Erythroblast (primary cell): ENCODE results near the gene DSN1.
"Not testable (repeated sequence)": the region's sequence is repeated elsewhere in the genome, so short reads cannot be mapped to it uniquely, and the experiment has no call there.

Experiments
- DNase-seq, 2 experiments: peaks; one replicate each; lab custom pipeline; 2025; lab: John Stamatoyannopoulos, UW
- GATA1 ChIP-seq: IDR thresholded peaks from 2 replicates; pipeline ENCODE4 v1.6.1; 2011; ENCODE audit warnings: low read depth, mild to moderate bottlenecking, control low read depth, low read length, moderate library complexity
- POLR2A ChIP-seq: IDR thresholded peaks from 2 replicates; pipeline ENCODE4 v1.6.1; 2011; ENCODE audit warnings: mild to moderate bottlenecking, low read length

Gene DSN1

DNA sequence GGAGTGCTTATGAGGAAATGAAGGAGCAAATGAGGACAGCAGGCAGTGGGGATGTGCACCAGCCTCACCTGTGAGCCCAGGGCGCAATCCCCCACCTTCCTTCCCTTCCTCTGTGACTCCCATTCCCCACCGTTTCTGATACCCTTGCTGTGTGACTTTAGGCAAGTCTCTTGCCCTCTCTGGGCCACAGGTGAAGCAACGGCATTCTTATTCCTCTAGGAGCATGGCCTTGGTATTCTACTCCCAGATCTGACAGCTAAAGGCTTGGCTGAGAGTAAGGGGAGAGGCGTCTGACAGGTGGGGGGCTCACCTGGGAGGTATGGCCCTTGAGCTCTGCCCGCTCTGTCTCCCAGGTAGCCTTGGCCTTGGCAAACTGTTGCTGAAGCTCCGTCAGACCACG lies 30.9 kb upstream of the DSN1 start:
- DNase-seq, result no peak
- TF ChIP-seq GATA1 (no peak), POLR2A (no peak)

GRCh38 chr20:36802326-36803222 lies 29.0 kb upstream of the DSN1 start:
- DNase-seq, result no peak
- TF ChIP-seq GATA1, result no peak
- TF ChIP-seq POLR2A, result no peak

DNA sequence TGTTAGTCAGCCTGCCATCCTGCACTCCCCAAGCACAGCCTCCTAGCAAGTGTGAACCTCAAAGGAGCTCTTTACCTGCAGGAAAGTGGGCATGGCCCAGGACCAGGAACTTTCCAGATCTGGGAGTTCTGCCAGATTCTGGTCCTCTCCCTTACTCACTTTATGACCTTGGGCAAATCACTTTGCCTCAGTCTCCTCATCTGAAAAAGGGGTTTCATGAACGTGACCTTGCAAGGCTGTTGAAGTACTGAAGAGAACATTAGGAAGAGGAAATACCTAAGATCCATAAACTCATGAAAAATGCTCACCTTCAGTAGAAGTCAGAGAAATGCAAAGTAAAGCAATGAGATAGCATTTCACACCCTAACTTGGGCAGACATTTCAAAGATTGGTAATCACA lies 26.8 kb upstream of the DSN1 start:
- no peak for DNase-seq
- TF ChIP-seq GATA1, result no peak
- TF ChIP-seq POLR2A, result no peak

DNA sequence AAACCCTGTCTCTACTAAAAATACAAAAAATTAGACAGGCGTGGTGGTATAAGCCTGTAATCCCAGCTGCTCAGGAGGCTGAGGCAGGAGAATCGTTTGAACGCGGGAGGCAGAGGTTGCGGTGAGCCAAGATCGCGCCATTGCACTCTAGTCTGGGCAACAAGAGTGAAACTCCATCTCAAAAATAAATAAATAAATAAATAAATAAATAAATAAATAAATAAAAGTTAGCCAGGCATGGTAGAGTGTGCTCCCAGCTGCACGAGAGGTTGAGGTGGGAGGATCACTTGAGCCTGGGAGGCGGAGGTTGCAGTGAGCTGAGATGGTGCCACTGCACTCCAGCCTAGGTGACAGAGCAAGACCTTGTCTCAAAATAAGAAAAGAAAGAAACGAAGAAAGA lies 25.8 kb upstream of the DSN1 start:
- DNase-seq, result not testable (repeated sequence)

- TF ChIP-seq POLR2A (no peak), GATA1 (no peak)
Measured at GRCh38 chr20:36796875-36797274, 23.3 kb upstream of the DSN1 start.

DNA sequence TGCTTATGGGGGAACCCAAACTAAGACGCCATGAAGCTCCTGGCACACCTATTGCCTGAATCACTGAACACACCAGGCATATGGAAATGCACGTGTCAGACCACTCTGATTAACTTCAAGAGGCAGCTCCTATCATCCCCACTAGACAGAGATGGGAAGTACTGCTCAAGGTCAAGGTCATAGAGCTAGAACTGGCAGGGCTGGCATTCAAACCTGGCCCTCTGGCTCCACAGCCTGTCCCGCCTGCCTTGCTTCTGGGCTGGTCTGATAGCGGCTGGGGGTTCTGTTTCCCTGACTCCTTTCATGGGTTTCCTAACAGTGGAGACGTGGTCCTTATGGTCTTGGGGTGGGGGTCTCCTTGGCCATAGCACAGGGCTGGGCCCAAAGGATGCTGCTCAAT lies 22.6 kb upstream of the DSN1 start:
- no peak for TF ChIP-seq GATA1
- no peak for TF ChIP-seq POLR2A
- no peak for DNase-seq

More at GRCh38 chr20:36796875-36797274, 23.3 kb upstream of the DSN1 start:
- no peak for DNase-seq

- DNase-seq, result no peak
- TF ChIP-seq GATA1, result no peak
- no peak for TF ChIP-seq POLR2A
Measured at GRCh38 chr20:36795691-36796090, 22.1 kb upstream of the DSN1 start.

GRCh38 chr20:36794116-36794474 lies 20.5 kb upstream of the DSN1 start:
- no peak for TF ChIP-seq GATA1
- TF ChIP-seq POLR2A, result no peak

DNA sequence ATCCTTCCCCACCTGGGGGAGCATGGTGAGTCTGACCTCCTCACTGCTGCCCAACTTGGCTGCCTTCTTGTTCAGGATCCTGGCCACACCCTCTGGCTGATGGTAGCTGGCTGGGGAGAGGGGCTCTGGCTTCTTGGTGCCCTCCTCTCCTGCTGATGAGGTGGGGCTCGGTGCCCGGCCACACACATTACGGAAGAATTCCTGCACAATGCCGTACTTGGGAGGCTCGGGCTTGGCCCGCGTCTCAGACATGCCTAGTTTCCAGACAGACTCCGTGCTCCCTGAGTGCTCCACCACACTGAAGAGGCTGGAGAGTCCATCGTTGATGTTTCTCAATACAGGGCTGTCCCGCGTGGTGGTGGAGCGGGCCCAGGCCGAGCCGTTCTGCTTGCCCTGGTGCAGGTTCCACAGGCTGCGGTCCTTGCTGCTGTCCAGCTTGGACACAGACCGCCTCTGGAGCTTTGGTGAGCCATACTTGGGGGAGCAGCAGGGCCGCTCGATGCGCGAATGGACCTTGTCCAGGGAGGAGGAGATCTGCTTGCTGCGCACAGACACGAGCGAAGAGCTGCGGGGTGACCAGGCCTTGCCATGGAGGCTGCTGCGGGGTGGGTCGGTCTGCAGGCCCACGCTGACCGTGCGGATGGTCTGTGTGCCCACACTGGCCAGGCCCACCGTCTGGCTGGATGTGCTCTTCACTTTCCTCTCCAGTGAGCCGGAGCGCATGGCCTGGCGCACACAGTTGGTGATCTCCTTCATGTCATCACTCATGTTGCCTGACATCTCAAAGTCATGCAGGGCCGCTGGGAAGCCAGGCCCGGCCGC lies 19.9 kb upstream of the DSN1 start:
- TF ChIP-seq POLR2A (no peak), GATA1 (no peak)

More at GRCh38 chr20:36794116-36794474, 20.5 kb upstream of the DSN1 start:
- no peak for DNase-seq

DNA sequence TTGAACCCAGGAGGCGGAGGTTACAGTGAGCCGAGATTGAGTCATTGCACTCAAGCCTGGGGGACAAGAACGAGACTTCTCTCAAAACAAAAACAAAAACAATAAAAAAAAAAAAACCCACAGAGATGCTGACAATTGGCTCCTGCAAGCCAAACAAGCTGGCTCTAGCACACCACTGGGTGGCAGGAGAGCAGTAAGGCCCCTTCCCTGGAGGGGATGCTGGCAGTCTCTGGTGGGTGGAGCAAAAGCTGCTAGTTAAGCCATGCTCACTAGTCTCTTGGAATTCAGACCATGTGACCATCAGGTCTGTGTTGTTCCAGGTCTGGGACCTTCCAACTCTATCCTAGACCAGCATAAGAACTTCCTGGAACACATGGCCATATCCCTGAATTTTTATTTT lies 18.9 kb upstream of the DSN1 start:
- TF ChIP-seq GATA1 (no peak), POLR2A (no peak)
- peak; percentile 37 to 47 for DNase-seq

More for the DNA sequence above, 19.9 kb upstream of the DSN1 start:
- no peak for DNase-seq

- TF ChIP-seq POLR2A, result no peak
- TF ChIP-seq GATA1, result no peak
- DNase-seq, result no peak
Measured at GRCh38 chr20:36791862-36792261, 18.3 kb upstream of the DSN1 start.

DNA sequence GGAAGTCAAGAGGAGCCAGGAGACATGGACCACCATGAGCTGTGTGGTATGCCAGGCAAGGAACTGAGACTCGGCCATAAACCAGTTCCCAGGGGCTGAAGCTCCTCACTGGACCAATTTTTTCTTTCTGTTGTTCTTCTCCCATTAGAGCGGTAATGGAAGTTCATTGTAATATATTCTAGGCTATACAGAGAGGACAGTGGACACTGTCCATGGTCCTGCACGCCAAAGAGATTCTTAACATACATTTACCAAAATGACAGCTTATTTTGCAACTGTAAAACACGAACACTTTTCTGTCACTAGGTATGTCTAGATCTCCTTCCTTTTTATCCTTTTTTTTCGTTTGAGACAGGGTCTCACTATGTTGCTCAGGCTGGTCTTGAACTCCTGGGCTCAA lies 13.1 kb upstream of the DSN1 start:
- no peak for DNase-seq
- no peak for TF ChIP-seq GATA1
- TF ChIP-seq POLR2A, result no peak

DNA sequence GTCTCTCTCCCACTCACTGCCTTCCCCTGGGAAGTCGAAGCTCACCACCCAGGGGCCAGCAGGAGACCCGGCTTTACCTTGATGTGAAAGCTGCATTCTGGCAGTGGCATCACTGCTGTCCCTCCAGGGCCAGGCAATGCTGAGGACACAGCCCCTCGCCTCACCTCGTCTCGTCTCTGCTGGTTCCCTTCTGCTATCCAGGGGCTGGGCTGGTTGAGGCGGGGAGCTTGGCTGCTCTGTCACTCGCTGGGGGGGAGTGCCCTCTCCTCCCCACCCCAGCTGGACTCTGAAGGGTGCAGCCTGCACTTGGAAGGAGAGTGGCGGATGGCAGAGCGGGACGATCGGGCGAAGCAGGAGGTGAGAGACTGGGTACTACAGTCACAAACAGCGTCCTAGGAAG lies 12.7 kb upstream of the DSN1 start:
- TF ChIP-seq POLR2A (no peak), GATA1 (no peak)
- no peak for DNase-seq

GRCh38 chr20:36785308-36785707 lies 11.7 kb upstream of the DSN1 start:
- no peak for DNase-seq
- no peak for TF ChIP-seq POLR2A
- no peak for TF ChIP-seq GATA1
